Breast epithelium (tissue), 3 donors: ENCODE measurements around the gene FOCAD.

ENCODE experiments used
- CTCF ChIP-seq, 3 donors: fragments of 450-650 bp; IDR thresholded peaks; one replicate each; pipeline ENCODE4 v1.5.1; 2016 to 2017; ENCODE audit warnings: antibody characterized with exemption in 3 of 3, mild to moderate bottlenecking in 3 of 3, moderate library complexity in 3 of 3
- POLR2A ChIP-seq: fragments of 450-650 bp; IDR thresholded peaks from one replicate; pipeline ENCODE4 v1.6.1; 2016; ENCODE audit warnings: antibody characterized with exemption, mild to moderate bottlenecking, moderate library complexity

GRCh38 chr9:20994486-20994885, 310.4 kb downstream of the FOCAD start:
- TF ChIP-seq CTCF (IDR thresholded peaks at IDR 0.05) (no peak), POLR2A (no peak)
